ENCODE data around the gene LUZP2.

Gene LUZP2

DNA sequence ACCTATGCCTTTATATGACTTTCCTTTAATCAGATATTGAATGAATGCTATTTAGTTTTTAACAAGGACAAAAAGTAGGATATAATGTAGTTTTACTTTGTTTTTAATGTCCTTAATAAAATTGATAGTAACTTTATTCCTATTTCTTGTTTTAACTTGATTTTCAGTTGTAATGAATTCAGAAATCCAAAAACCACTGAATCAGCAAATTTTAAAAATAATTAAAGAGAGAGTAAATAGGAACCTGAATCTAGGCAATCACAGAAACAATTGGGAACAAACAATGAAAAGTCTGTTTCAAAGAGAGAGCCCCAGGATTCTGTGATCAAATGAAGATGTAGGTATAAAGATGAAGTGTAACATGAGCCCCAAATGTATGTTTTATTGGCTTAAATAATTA, 556.0 kb downstream of the LUZP2 start:
- TF ChIP-seq, protein P1, sequence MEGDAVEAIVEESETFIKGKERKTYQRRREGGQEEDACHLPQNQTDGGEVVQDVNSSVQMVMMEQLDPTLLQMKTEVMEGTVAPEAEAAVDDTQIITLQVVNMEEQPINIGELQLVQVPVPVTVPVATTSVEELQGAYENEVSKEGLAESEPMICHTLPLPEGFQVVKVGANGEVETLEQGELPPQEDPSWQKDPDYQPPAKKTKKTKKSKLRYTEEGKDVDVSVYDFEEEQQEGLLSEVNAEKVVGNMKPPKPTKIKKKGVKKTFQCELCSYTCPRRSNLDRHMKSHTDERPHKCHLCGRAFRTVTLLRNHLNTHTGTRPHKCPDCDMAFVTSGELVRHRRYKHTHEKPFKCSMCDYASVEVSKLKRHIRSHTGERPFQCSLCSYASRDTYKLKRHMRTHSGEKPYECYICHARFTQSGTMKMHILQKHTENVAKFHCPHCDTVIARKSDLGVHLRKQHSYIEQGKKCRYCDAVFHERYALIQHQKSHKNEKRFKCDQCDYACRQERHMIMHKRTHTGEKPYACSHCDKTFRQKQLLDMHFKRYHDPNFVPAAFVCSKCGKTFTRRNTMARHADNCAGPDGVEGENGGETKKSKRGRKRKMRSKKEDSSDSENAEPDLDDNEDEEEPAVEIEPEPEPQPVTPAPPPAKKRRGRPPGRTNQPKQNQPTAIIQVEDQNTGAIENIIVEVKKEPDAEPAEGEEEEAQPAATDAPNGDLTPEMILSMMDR (IDR thresholded peaks at IDR 0.05), result no peak
- H3K27ac ChIP-seq, result no peak overlapping the region
- no peaks in the 10 kb centered on the region for H3K36me3 ChIP-seq
- H3K4me1 ChIP-seq, result no peaks in the 10 kb centered on the region
- DNase-seq, result no peak
- no peaks in the 10 kb centered on the region for H3K27me3 ChIP-seq
- no peaks in the 10 kb centered on the region for H3K9me3 ChIP-seq
- H3K4me3 ChIP-seq, result no peak overlapping the region
- intact Hi-C loops (cut with DNase I; ENCODE audit: low total_unique reads), result no loop called here

DNA sequence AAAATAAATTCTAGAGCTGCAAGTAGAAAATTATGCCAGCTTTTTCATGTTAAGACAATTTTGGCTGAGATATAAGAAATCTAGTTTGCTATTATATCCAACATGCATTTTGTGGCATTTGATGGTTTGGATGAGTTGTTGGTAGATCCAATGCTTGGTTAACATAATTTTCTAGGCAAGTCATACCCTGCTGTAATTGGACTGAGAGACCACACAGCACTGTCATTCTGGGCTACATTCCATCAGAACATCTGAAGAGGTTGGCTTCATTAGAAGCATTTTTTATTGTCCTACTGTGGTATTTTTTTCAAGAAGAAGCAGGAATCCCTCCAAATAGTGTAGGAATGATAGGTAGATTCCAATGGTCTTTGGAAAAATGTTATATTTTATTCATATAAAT, 561.0 kb downstream of the LUZP2 start:
- Histone ChIP-seq H3K9me3 (no peaks in the 10 kb centered on the region), H3K27ac (no peak overlapping the region), H3K27me3 (no peaks in the 10 kb centered on the region), H3K36me3 (no peaks in the 10 kb centered on the region), H3K4me3 (no peak overlapping the region), H3K4me1 (no peaks in the 10 kb centered on the region)
- TF ChIP-seq, protein P1 (IDR thresholded peaks at IDR 0.05), result no peak
- no peak for DNase-seq
- intact Hi-C loops (cut with DNase I; ENCODE audit: low total_unique reads), result no loop called here

DNA sequence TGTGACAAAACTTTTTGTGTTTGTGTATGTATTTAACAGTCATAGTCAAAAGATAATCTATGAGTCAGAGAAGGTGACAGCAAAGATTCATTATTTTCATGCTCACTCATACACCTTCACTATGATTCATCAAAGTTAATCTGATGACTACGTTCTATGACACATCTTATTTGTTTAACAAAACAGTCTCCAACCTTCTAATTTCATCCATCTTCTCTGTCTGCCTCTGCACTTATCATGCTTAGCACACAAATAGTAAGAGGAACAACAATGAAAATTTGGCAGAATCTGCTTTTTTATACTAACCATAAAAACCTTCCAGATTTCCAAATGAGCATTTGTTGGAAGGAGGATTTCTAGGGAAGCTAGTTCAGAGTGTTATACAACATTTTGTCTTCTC, 568.9 kb downstream of the LUZP2 start:
- Histone ChIP-seq H3K9me3 (no peaks in the 10 kb centered on the region), H3K27ac (no peak overlapping the region), H3K36me3 (no peaks in the 10 kb centered on the region), H3K27me3 (no peaks in the 10 kb centered on the region), H3K4me3 (no peak overlapping the region), H3K4me1 (no peaks in the 10 kb centered on the region)
- TF ChIP-seq, protein P1 (IDR thresholded peaks at IDR 0.05), result no peak
- DNase-seq, result no peak
- intact Hi-C loops (cut with DNase I; ENCODE audit: low total_unique reads), result no loop called here

DNA sequence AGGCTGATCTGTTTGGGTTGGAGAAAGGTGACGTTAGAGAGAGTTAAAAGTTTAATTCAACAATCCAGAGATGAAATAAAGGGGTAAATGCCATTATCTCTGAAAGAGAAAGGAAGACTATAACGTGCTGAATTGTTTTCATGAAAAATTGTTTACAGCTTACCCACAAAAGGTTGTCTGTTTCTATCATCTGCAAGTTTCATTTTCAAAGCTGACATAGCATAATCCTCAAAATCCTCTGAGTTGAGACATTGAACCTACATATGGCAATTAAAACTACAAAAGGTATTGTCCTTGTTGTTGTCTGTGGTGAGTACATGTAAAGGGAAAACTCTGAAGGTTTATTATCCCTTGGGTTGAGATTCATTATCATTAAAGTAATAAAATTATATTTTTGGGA, 569.9 kb downstream of the LUZP2 start:
- H3K27me3 ChIP-seq, result no peaks in the 10 kb centered on the region
- H3K36me3 ChIP-seq, result no peaks in the 10 kb centered on the region
- no peaks in the 10 kb centered on the region for H3K4me1 ChIP-seq
- H3K9me3 ChIP-seq, result no peaks in the 10 kb centered on the region
- H3K4me3 ChIP-seq, result no peak overlapping the region
- TF ChIP-seq, protein P1 (IDR thresholded peaks at IDR 0.05), result no peak
- H3K27ac ChIP-seq, result no peak overlapping the region
- intact Hi-C loops (cut with DNase I; ENCODE audit: low total_unique reads), result no loop called here
- no peak for DNase-seq

DNA sequence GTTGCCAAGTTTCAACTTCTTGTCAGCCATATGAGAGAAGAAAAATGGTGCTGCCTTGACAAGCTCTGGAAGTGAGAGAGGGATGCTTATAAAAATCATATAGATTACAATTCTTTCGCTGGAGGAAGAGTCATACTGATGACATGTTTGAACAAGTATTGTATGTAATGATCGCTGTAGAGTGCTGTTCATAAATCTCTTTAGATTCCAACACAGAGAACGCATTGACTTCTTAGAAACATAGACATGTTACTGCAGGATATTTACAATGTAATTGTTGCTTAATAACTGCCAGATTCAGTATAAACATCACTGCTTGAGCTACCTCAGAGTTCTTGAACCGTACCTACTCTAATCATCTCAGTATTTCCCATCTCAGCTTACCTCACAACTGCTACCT, 571.6 kb downstream of the LUZP2 start:
- intact Hi-C loops (cut with DNase I; ENCODE audit: low total_unique reads), result no loop called here
- no peaks in the 10 kb centered on the region for H3K36me3 ChIP-seq
- TF ChIP-seq, protein P1 (IDR thresholded peaks at IDR 0.05), result no peak
- DNase-seq, result no peak
- H3K27ac ChIP-seq, result no peak overlapping the region
- H3K4me3 ChIP-seq, result no peak overlapping the region
- H3K4me1 ChIP-seq, result no peaks in the 10 kb centered on the region
- no peaks in the 10 kb centered on the region for H3K27me3 ChIP-seq
- no peaks in the 10 kb centered on the region for H3K9me3 ChIP-seq

DNA sequence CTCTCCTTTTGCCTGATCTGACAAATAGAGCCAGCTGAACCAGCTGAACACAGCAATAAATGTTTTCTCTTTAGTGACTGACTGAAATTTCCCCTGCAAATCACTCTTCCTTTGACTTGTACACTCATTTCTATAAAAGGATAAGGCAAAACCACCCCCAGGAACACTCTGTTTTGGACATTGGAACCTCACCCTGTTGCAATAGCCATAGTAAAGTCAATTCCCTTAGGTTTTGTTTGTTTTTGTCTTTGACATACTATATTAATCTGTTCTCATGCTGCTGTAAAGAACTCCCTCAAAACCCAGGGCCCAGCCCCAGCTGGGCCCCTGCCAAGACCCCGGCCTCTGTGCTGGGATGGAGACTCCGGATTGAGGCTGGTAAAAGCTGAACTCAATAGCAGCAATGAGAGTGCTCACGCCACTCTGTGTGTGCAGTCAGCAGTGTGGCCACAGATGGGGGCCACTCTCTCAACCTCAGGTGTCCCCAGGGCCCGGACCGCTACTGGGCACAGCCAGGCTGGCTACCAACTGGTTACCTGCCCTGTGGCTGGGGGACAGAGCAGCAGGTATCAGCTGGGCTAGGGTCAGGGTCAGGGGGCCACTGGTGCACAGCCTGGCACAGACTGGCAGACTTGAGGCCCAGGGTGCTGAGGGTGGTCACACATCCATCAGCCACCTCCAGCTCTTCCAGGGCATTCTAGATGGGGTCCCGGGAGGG, 597.4 kb downstream of the LUZP2 start:
- H3K9me3 ChIP-seq, result no peaks in the 10 kb centered on the region
- H3K36me3 ChIP-seq, result no peaks in the 10 kb centered on the region
- no peak overlapping the region for H3K27ac ChIP-seq
- no peaks in the 10 kb centered on the region for H3K27me3 ChIP-seq
- DNase-seq, result no peak
- no peak overlapping the region for H3K4me3 ChIP-seq
- intact Hi-C loops (cut with DNase I; ENCODE audit: low total_unique reads), result no loop called here
- no peaks in the 10 kb centered on the region for H3K4me1 ChIP-seq
- TF ChIP-seq, protein P1 (IDR thresholded peaks at IDR 0.05), result no peak

All from tibial artery (tissue), 4 donors.